K562 (cell line): ENCODE results near the gene ACTR3C. TPM values are rescaled to one million over a fixed set of nuclear protein-coding genes. Genes with fewer than 3 reads are reported as not detected.

Source experiments
- CBFB ChIP-seq: sonication (generic); formaldehyde crosslinking; IDR thresholded peaks from 2 replicates; pipeline ENCODE4 v1.4.0; 2020; ENCODE audit warnings: mild to moderate bottlenecking, missing genetic modification reagents
- FOXJ2 ChIP-seq: fragments of 200-800 bp; sonication (Bioruptor generic); IDR thresholded peaks from 2 replicates; pipeline ENCODE4 v1.6.1; 2016; ENCODE audit warnings: missing genetic modification characterization, missing compliant biosample characterization
- HDGF ChIP-seq: fragments of 450-650 bp; IDR thresholded peaks from 2 replicates; pipeline ENCODE4 v1.6.1; 2016
- JUN ChIP-seq, 2 experiments: sonication (generic) in 1 of 2; formaldehyde crosslinking in 1 of 2; IDR thresholded peaks; 2 replicates each; pipeline versions ENCODE4 v1.6.1 to v1.8.0; 2012 to 2022; ENCODE audit warnings: borderline replicate concordance in 2 of 2, mild to moderate bottlenecking in 2 of 2, improper control_type of control experiment in 1 of 2, low read depth in 1 of 2, low read length in 1 of 2, missing genetic modification reagents in 1 of 2
- KDM5B ChIP-seq: fragments of 200-600 bp; sonication (generic); IDR thresholded peaks from 2 replicates; pipeline ENCODE4 v1.6.1; 2012; ENCODE audit warnings: low read depth, mild to moderate bottlenecking, moderate library complexity, low read length, control low read depth, inconsistent platforms; ENCODE audit not compliant: insufficient replicate concordance
- MTA3 ChIP-seq: fragments of 450-650 bp; formaldehyde crosslinking; IDR thresholded peaks from 2 replicates; pipeline ENCODE4 v1.6.1; 2017; ENCODE audit warnings: mild to moderate bottlenecking, borderline replicate concordance
- NCOA4 ChIP-seq: fragments of 450-650 bp; IDR thresholded peaks from 2 replicates; pipeline ENCODE4 v1.6.1; 2018; ENCODE audit warnings: mild to moderate bottlenecking; ENCODE audit not compliant: partially characterized antibody
- NELFE ChIP-seq: IDR thresholded peaks from 2 replicates; pipeline ENCODE4 v1.6.1; 2011; ENCODE audit warnings: mild to moderate bottlenecking; ENCODE audit not compliant: insufficient read depth, insufficient read length
- NEUROD1 ChIP-seq: fragments of 150-350 bp; IDR thresholded peaks from 2 replicates; pipeline ENCODE4 v1.6.1; 2014; ENCODE audit warnings: borderline replicate concordance, low read length, low read depth; ENCODE audit not compliant: partially characterized antibody
- OTX1 ChIP-seq: fragments of 450-650 bp; formaldehyde crosslinking; IDR thresholded peaks from 2 replicates; pipeline ENCODE4 v1.4.0; 2022; ENCODE audit warnings: mild to moderate bottlenecking
- POLR2AphosphoS5 ChIP-seq: IDR thresholded peaks from 2 replicates; pipeline ENCODE4 v1.6.1; 2011; ENCODE audit warnings: mild to moderate bottlenecking, low read depth, low read length, moderate library complexity; ENCODE audit not compliant: control insufficient read depth, insufficient read depth
- POLR3G ChIP-seq: IDR thresholded peaks from 2 replicates; pipeline ENCODE4 v1.6.1; 2011; ENCODE audit not compliant: insufficient read length, insufficient replicate concordance; ENCODE audit errors: extremely low read depth
- RAD51 ChIP-seq: fragments of 450-650 bp; IDR thresholded peaks from 2 replicates; pipeline ENCODE4 v1.7.1; 2016; ENCODE audit warnings: low read depth, mild to moderate bottlenecking, borderline replicate concordance
- RBM14 ChIP-seq: fragments of 200-400 bp; formaldehyde crosslinking; IDR thresholded peaks from 2 replicates; pipeline ENCODE4 v1.6.1; 2018; ENCODE audit warnings: low read depth, mild to moderate bottlenecking, low read length, moderate library complexity, borderline replicate concordance; ENCODE audit not compliant: insufficient read depth
- SAFB ChIP-seq: fragments of 200-400 bp; formaldehyde crosslinking; IDR thresholded peaks from 2 replicates; pipeline ENCODE4 v1.6.1; 2017; ENCODE audit warnings: low read depth, low read length, borderline replicate concordance
- SMAD1 ChIP-seq: fragments of 150-350 bp; IDR thresholded peaks from 2 replicates; pipeline ENCODE4 v1.6.1; 2014; ENCODE audit warnings: low read length, low read depth; ENCODE audit not compliant: partially characterized antibody
- SPI1 ChIP-seq: IDR thresholded peaks from 2 replicates; pipeline ENCODE4 v1.6.1; 2011; ENCODE audit warnings: low read depth, low read length, control low read depth, borderline replicate concordance
- STAG1 ChIP-seq: sonication (generic); formaldehyde crosslinking; IDR thresholded peaks from 2 replicates; pipeline ENCODE4 v1.5.0; 2020; ENCODE audit warnings: missing genetic modification reagents, borderline replicate concordance
- TAF9B ChIP-seq: fragments of 450-650 bp; IDR thresholded peaks from 2 replicates; pipeline ENCODE4 v1.6.1; 2018; ENCODE audit warnings: mild to moderate bottlenecking; ENCODE audit not compliant: partially characterized antibody
- TBL1XR1 ChIP-seq, 2 experiments: IDR thresholded peaks; 2 replicates each; pipeline ENCODE4 v1.6.1; 2012; ENCODE audit warnings: improper control_type of control experiment in 2 of 2, low read length in 2 of 2, mild to moderate bottlenecking in 1 of 2
- TOE1 ChIP-seq, 2 experiments: fragments of 450-650 bp in 1 of 2; sonication (generic) in 1 of 2; formaldehyde crosslinking in 1 of 2; IDR thresholded peaks; 2 replicates each; pipeline versions ENCODE4 v1.7.1 to v1.8.0; 2016 to 2022; ENCODE audit warnings: borderline replicate concordance in 2 of 2, mild to moderate bottlenecking in 2 of 2, antibody characterized with exemption in 1 of 2, inconsistent platforms in 1 of 2, low read depth in 1 of 2, missing genetic modification reagents in 1 of 2, moderate library complexity in 1 of 2
- ZEB2 ChIP-seq: fragments of 450-650 bp; IDR thresholded peaks from 2 replicates; pipeline ENCODE4 v1.6.1; 2016
- ZNF124 ChIP-seq: sonication (generic); formaldehyde crosslinking; IDR thresholded peaks from 2 replicates; pipeline ENCODE4 v1.8.1; 2022; ENCODE audit warnings: missing genetic modification reagents
- ZNF184 ChIP-seq: sonication (generic); formaldehyde crosslinking; IDR thresholded peaks from 2 replicates; pipeline ENCODE4 v1.5.0; 2020; ENCODE audit warnings: missing genetic modification reagents
- ZNF24 ChIP-seq: fragments of 450-650 bp; IDR thresholded peaks from 2 replicates; pipeline ENCODE4 v1.6.1; 2016
- ZNF324 ChIP-seq: fragments of 250-450 bp; sonication (Bioruptor Pico); IDR thresholded peaks from 2 replicates; pipeline ENCODE4 v1.4.0; 2020; ENCODE audit warnings: mild to moderate bottlenecking
- ZNF707 ChIP-seq: fragments of 250-450 bp; sonication (Bioruptor Pico); conservative IDR thresholded peaks from 2 replicates; pipeline ENCODE4 v1.8.0; 2022; ENCODE audit warnings: inconsistent platforms, mild to moderate bottlenecking, moderate library complexity
- ZNF764 ChIP-seq: fragments of 250-450 bp; sonication (Bioruptor Pico); IDR thresholded peaks from 2 replicates; pipeline ENCODE4 v1.4.0; 2020; ENCODE audit warnings: low read depth, mild to moderate bottlenecking, moderate library complexity
- ZNF830 ChIP-seq: fragments of 250-450 bp; sonication (Bioruptor Pico); IDR thresholded peaks from 2 replicates; pipeline ENCODE4 v1.5.0; 2021; ENCODE audit warnings: mild to moderate bottlenecking
- polyA plus RNA-seq, 8 experiments: library from polyadenylated mRNA; depleted of rRNA in 4 of 8; stranded (reverse) in 5 of 8; unstranded in 3 of 8; fragments of >200 nt; fragmentation: Nextera tagmentation in 2 of 8; fragmentation: Illumina TruSeq in 1 of 8; extraction: Ambion mirVana in 2 of 8; extraction: Trizol in 1 of 8; gene quantifications; 2 replicates each; pipeline versions ENCODE4 v1.2.1 to v1.2.3, GENCODE V29; 2011 to 2014; ENCODE audit warnings: inconsistent platforms in 1 of 8, missing spikeins in 1 of 8
- total RNA-seq, 7 experiments: library from RNA; depleted of rRNA in 6 of 7; stranded (reverse); fragments of >200 nt in 6 of 7; fragmentation: Illumina TruSeq in 2 of 7; extraction: Trizol in 2 of 7; gene quantifications; 2 replicates each; pipeline versions ENCODE4 v1.2.1 to v1.2.3, GENCODE V29; 2011 to 2021; ENCODE audit warnings: low replicate concordance in 1 of 7

The ACTR3C gene
- total and polyA plus RNA-seq, 9 of the 15 experiments (the other 6 are each of a cell fraction or from before 2014, with no cell fraction given), result 9.0 to 35.4 (median 13.3) TPM

- TF ChIP-seq POLR2AphosphoS5, result no peak
- TF ChIP-seq ZNF764 (CRISPR knock-in tag), result no peak
- no peak for TF ChIP-seq RAD51
- peak; percentile 69; the same call in 1 of the 2 replicates for TF ChIP-seq TOE1 (IDR thresholded peaks at IDR 0.05; ENCODE audit: borderline replicate concordance)
- no peak for TF ChIP-seq TOE1 (CRISPR knock-in tag; IDR thresholded peaks at IDR 0.05; ENCODE audit: borderline replicate concordance, low read depth)
- TF ChIP-seq OTX1 (CRISPR knock-in tag), result peak; percentile 96
- TF ChIP-seq CBFB, result peak; percentile 86; the same call in 1 of the 2 replicates
- no peak for TF ChIP-seq ZNF830 (CRISPR knock-in tag)
- no peak for TF ChIP-seq ZNF24
- TF ChIP-seq NCOA4, result no peak
- no peak for TF ChIP-seq ZNF707 (CRISPR knock-in tag)
- TF ChIP-seq MTA3, result no peak
- TF ChIP-seq POLR3G, result no peak
- no peak for TF ChIP-seq ZNF324 (CRISPR knock-in tag)
- no peak for TF ChIP-seq SMAD1
- no peak for TF ChIP-seq NELFE
- 0 out of 2 replicates have a peak, but pooled peaks have one; percentile 55 for TF ChIP-seq HDGF
- TF ChIP-seq RBM14, result no peak
- TF ChIP-seq KDM5B, result no peak
- TF ChIP-seq JUN (IDR thresholded peaks at IDR 0.05; ENCODE audit: borderline replicate concordance, low read depth, low read length), result no peak
- TF ChIP-seq JUN (CRISPR knock-in tag; IDR thresholded peaks at IDR 0.05; ENCODE audit: borderline replicate concordance), result 0 out of 2 replicates have a peak, but pooled peaks have one; percentile 9
- no peak for TF ChIP-seq FOXJ2 (tag)
- no peak for TF ChIP-seq TAF9B
- no peak for TF ChIP-seq TBL1XR1 (IDR thresholded peaks at IDR 0.05; ENCODE audit: low read length in 2 of 2)
- no peak for TF ChIP-seq SAFB
- TF ChIP-seq ZEB2, result no peak
- no peak for TF ChIP-seq SPI1
- no peak for TF ChIP-seq ZNF184
- no peak for TF ChIP-seq NEUROD1
- no peak for TF ChIP-seq ZNF124 (CRISPR knock-in tag)
- TF ChIP-seq STAG1 (CRISPR knock-in tag), result no peak; the same call in 1 of the 2 replicates
Observed at GRCh38 chr7:150359622-150360362, 36.4 kb upstream of the ACTR3C start (continued).
